Measurements from ENCODE around the gene STIM2. TPM values are rescaled to one million over a fixed set of nuclear protein-coding genes. Genes with fewer than 3 reads are reported as not detected.

STIM2 gene
- total and polyA plus RNA-seq, 2 donors (not counting 3 experiments of a cell fraction or from before 2014, with no cell fraction given): 21.0 to 21.2 TPM

GRCh38 chr4:27068151-27068867 lies 207.7 kb downstream of the STIM2 start:
- H3K27me3 ChIP-seq (ENCODE audit: control insufficient read depth in 2 of 2, insufficient read depth in 2 of 2, low read length in 2 of 2): no peaks in the 10 kb centered on the region
- H3K79me2 ChIP-seq (ENCODE audit: control insufficient read depth, insufficient read depth, low read length): no peaks in the 10 kb centered on the region
- H3K9me3 ChIP-seq (replicated peaks; ENCODE audit: control insufficient read depth, insufficient read depth, low read length): no peaks in the 10 kb centered on the region
- H3K4me3 ChIP-seq (replicated peaks in 1 of 3; ENCODE audit: insufficient read depth in 1 of 3, low read depth in 1 of 3, low read length in 3 of 3): no peak overlapping the region
- TF ChIP-seq MYC (IDR thresholded peaks at IDR 0.05; ENCODE audit: low read depth, low read length) (no peak), MAX (IDR thresholded peaks at IDR 0.05; ENCODE audit: insufficient read depth, insufficient read length) (no peak), CTCF (IDR thresholded peaks at IDR 0.05; ENCODE audit: extremely low read depth in 1 of 2, insufficient read depth in 1 of 2, low read depth in 1 of 2, low read length in 2 of 2) (no peak), POLR2AphosphoS5 (IDR thresholded peaks at IDR 0.05; ENCODE audit: insufficient read depth, low read depth, low read length) (no peak), JUN (IDR thresholded peaks at IDR 0.05; ENCODE audit: borderline replicate concordance, insufficient read depth, insufficient read length, low read depth) (no peak), POLR2A (IDR thresholded peaks at IDR 0.05; ENCODE audit: low read depth, low read length) (no peak), GATA2 (IDR thresholded peaks at IDR 0.05; ENCODE audit: insufficient read depth, insufficient read length, low read depth, low read length) (no peak), EZH2 (IDR thresholded peaks at IDR 0.05; ENCODE audit: borderline replicate concordance, low read depth, low read length, severe bottlenecking) (no peak), FOS (IDR thresholded peaks at IDR 0.05; ENCODE audit: borderline replicate concordance, insufficient read depth, low read length) (no peak)
- no peaks in the 10 kb centered on the region for H3K9me1 ChIP-seq (replicated peaks; ENCODE audit: control insufficient read depth, extremely low read depth, insufficient read depth, low read length)
- BruUV-seq (replicated peaks): no TSS peak
- no peak for DNase-seq (ENCODE audit: low read depth, low spot score)
- no peak overlapping the region for H3K27ac ChIP-seq (ENCODE audit: insufficient read depth, low read depth, low read length)
- CTCF ChIA-PET: interaction anchor here (0.7 to 2.5 kb wide), 2 partner anchors 15 to 20 kb away, joined by 3 to 10 read pairs; no protein-coding TSS in a partner anchor
- no peaks in the 10 kb centered on the region for H3K36me3 ChIP-seq (ENCODE audit: control insufficient read depth in 2 of 2, extremely low read depth in 1 of 2, insufficient read depth in 2 of 2, low read length in 2 of 2)
- intact Hi-C loops (cut with micrococcal nuclease): no loop called here
- H3K4me2 ChIP-seq (ENCODE audit: insufficient read depth, low read length): no peak overlapping the region
- H4K20me1 ChIP-seq (replicated peaks; ENCODE audit: control insufficient read depth, extremely low read depth, insufficient read depth, low read length): no peaks in the 10 kb centered on the region
- dilution Hi-C loops (cut with MboI; ENCODE audit: extremely low pct_ligation_motif_present, low sequenced_read_pairs): no loop called here
- no peak overlapping the region for H3K9ac ChIP-seq (replicated peaks; ENCODE audit: extremely low read depth, insufficient read depth, low read length)
- H2AFZ ChIP-seq (ENCODE audit: low read depth, low read length): no peak overlapping the region
- POLR2A ChIA-PET: no interaction called here
- no peak for FAIRE-seq
- H3K4me1 ChIP-seq (ENCODE audit: control insufficient read depth, extremely low read depth, insufficient read depth, low read length): no peaks in the 10 kb centered on the region

Data from endothelial cell of umbilical vein (primary cell).